Measurements from ENCODE around the gene PDE1C. TPM values are rescaled to one million over a fixed set of nuclear protein-coding genes. Genes with fewer than 3 reads are reported as not detected.

Gene PDE1C
- total RNA-seq, 1 donor from 2014 or later: 15.5 TPM

GRCh38 chr7:31918706-31919393 is 151.4 kb downstream of the PDE1C start:
- H3K27ac ChIP-seq: no peak overlapping the region
- TF ChIP-seq CTCF (IDR thresholded peaks at IDR 0.05): no peak
- H3K9me3 ChIP-seq: no peaks in the 10 kb centered on the region
- no peaks in the 10 kb centered on the region for H3K36me3 ChIP-seq
- H3K27me3 ChIP-seq (ENCODE audit: low read depth): no peaks in the 10 kb centered on the region
- H3K4me3 ChIP-seq: no peak overlapping the region
- H3K4me1 ChIP-seq: no peaks in the 10 kb centered on the region
- ATAC-seq: no peak
- DNase-seq: no peak
- intact Hi-C loops (cut with DNase I): no loop called here

- no peak for TF ChIP-seq CTCF (IDR thresholded peaks at IDR 0.05)
- intact Hi-C loops (cut with DNase I): no loop called here
- no peak for DNase-seq
- Histone ChIP-seq H3K27ac (no peak overlapping the region), H3K4me1 (no peaks in the 10 kb centered on the region), H3K36me3 (no peaks in the 10 kb centered on the region), H3K4me3 (no peak overlapping the region), H3K9me3 (no peaks in the 10 kb centered on the region), H3K27me3 (ENCODE audit: low read depth) (no peaks in the 10 kb centered on the region)
- ATAC-seq: no peak
These were observed 153.0 kb downstream of the PDE1C start for GRCh38 chr7:31917256-31917655.

GRCh38 chr7:31910191-31910590 is 160.0 kb downstream of the PDE1C start:
- Histone ChIP-seq H3K36me3 (no peaks in the 10 kb centered on the region), H3K4me1 (no peaks in the 10 kb centered on the region), H3K27ac (no peak overlapping the region), H3K27me3 (ENCODE audit: low read depth) (no peaks in the 10 kb centered on the region), H3K4me3 (no peak overlapping the region), H3K9me3 (no peaks in the 10 kb centered on the region)
- ATAC-seq (no peak), DNase-seq (no peak)
- no peak for TF ChIP-seq CTCF (IDR thresholded peaks at IDR 0.05)
- intact Hi-C loops (cut with DNase I): no loop called here

- DNase-seq (no peak), ATAC-seq (no peak)
- Histone ChIP-seq H3K9me3 (no peaks in the 10 kb centered on the region), H3K27me3 (ENCODE audit: low read depth) (no peaks in the 10 kb centered on the region), H3K27ac (no peak overlapping the region), H3K4me3 (no peak overlapping the region), H3K4me1 (no peaks in the 10 kb centered on the region), H3K36me3 (no peaks in the 10 kb centered on the region)
- TF ChIP-seq CTCF (IDR thresholded peaks at IDR 0.05): no peak
- intact Hi-C loops (cut with DNase I): no loop called here
These were observed 163.6 kb downstream of the PDE1C start for GRCh38 chr7:31906479-31907171.

GRCh38 chr7:31903962-31904361 is 166.2 kb downstream of the PDE1C start:
- Histone ChIP-seq H3K27me3 (ENCODE audit: low read depth) (no peaks in the 10 kb centered on the region), H3K27ac (no peak overlapping the region), H3K36me3 (no peaks in the 10 kb centered on the region), H3K4me1 (no peaks in the 10 kb centered on the region), H3K9me3 (no peaks in the 10 kb centered on the region), H3K4me3 (no peak overlapping the region)
- TF ChIP-seq CTCF (IDR thresholded peaks at IDR 0.05): no peak
- DNase-seq (no peak), ATAC-seq (no peak)
- intact Hi-C loops (cut with DNase I): no loop called here

Data from lower lobe of right lung (tissue), 2 donors.